WTC11 (cell line): ENCODE measurements around the gene NFIX. TPM values are rescaled to one million over a fixed set of nuclear protein-coding genes. Genes with fewer than 3 reads are reported as not detected.
A peak's percentile ranks its signal among the peaks of the same experiment; 100 is the strongest.

Experiments used
- ATF1 ChIP-seq: sonication (generic); formaldehyde crosslinking; IDR thresholded peaks from 2 replicates; pipeline ENCODE4 v1.8.1; 2023; ENCODE audit warnings: mild to moderate bottlenecking, moderate library complexity, missing genetic modification reagents
- ATF3 ChIP-seq: sonication (generic); formaldehyde crosslinking; conservative IDR thresholded peaks from 2 replicates; pipeline ENCODE4 v1.8.1; 2022; ENCODE audit warnings: mild to moderate bottlenecking, missing genetic modification reagents
- ELF4 ChIP-seq: sonication (generic); formaldehyde crosslinking; IDR thresholded peaks from 2 replicates; pipeline ENCODE4 v1.8.1; 2022; ENCODE audit warnings: low read depth, mild to moderate bottlenecking, moderate library complexity, missing genetic modification reagents
- ERG ChIP-seq: fragments of 250-450 bp; sonication (Bioruptor Pico); IDR thresholded peaks from 2 replicates; pipeline ENCODE4 v1.8.0; 2021; ENCODE audit warnings: mild to moderate bottlenecking
- ETV6 ChIP-seq: sonication (generic); formaldehyde crosslinking; IDR thresholded peaks from 2 replicates; pipeline ENCODE4 v1.8.1; 2022; ENCODE audit warnings: mild to moderate bottlenecking, missing genetic modification reagents
- FOXJ3 ChIP-seq: sonication (generic); formaldehyde crosslinking; IDR thresholded peaks from 2 replicates; pipeline ENCODE4 v1.9.0; 2021; ENCODE audit warnings: missing genetic modification reagents, mild to moderate bottlenecking, borderline replicate concordance
- FOXP1 ChIP-seq: sonication (generic); formaldehyde crosslinking; IDR thresholded peaks from 2 replicates; pipeline ENCODE4 v1.8.0; 2022; ENCODE audit warnings: missing genetic modification reagents, mild to moderate bottlenecking, moderate library complexity, borderline replicate concordance
- HMGXB4 ChIP-seq: sonication (generic); formaldehyde crosslinking; IDR thresholded peaks from 2 replicates; pipeline ENCODE4 v1.8.1; 2023; ENCODE audit warnings: mild to moderate bottlenecking, moderate library complexity, missing genetic modification reagents
- IRF1 ChIP-seq: sonication (generic); formaldehyde crosslinking; IDR thresholded peaks from 2 replicates; pipeline ENCODE4 v1.8.0; 2023; ENCODE audit warnings: missing genetic modification reagents
- NFYB ChIP-seq: sonication (generic); formaldehyde crosslinking; conservative IDR thresholded peaks from 2 replicates; pipeline ENCODE4 v1.8.0; 2022; ENCODE audit warnings: low read depth, missing genetic modification reagents
- OVOL2 ChIP-seq: fragments of 250-450 bp; sonication (Bioruptor Pico); IDR thresholded peaks from 2 replicates; pipeline ENCODE4 v1.9.0; 2021; ENCODE audit warnings: mild to moderate bottlenecking, borderline replicate concordance
- PRDM15 ChIP-seq: sonication (generic); formaldehyde crosslinking; IDR thresholded peaks from 2 replicates; pipeline ENCODE4 v1.8.0; 2022; ENCODE audit warnings: missing genetic modification reagents
- STAT6 ChIP-seq: sonication (generic); formaldehyde crosslinking; conservative IDR thresholded peaks from 2 replicates; pipeline ENCODE4 v1.8.1; 2023; ENCODE audit warnings: mild to moderate bottlenecking, low read depth, missing genetic modification reagents, moderate library complexity
- TEAD1 ChIP-seq: sonication (generic); formaldehyde crosslinking; IDR thresholded peaks from 2 replicates; pipeline ENCODE4 v1.8.0; 2022; ENCODE audit warnings: mild to moderate bottlenecking, missing genetic modification reagents
- USF1 ChIP-seq: sonication (generic); formaldehyde crosslinking; IDR thresholded peaks from 2 replicates; pipeline ENCODE4 v1.8.0; 2022; ENCODE audit warnings: mild to moderate bottlenecking, missing genetic modification reagents
- ZBTB43 ChIP-seq: sonication (generic); formaldehyde crosslinking; IDR thresholded peaks from 2 replicates; pipeline ENCODE4 v1.8.1; 2023; ENCODE audit warnings: mild to moderate bottlenecking, missing genetic modification reagents
- ZNF138 ChIP-seq: sonication (generic); formaldehyde crosslinking; conservative IDR thresholded peaks from 2 replicates; pipeline ENCODE4 v1.8.1; 2022; ENCODE audit warnings: mild to moderate bottlenecking, moderate library complexity, missing genetic modification reagents
- ZNF263 ChIP-seq: sonication (generic); formaldehyde crosslinking; IDR thresholded peaks from 2 replicates; pipeline ENCODE4 v1.8.1; 2022; ENCODE audit warnings: low read depth, mild to moderate bottlenecking, moderate library complexity, missing genetic modification reagents
- ZNF512 ChIP-seq: sonication (generic); formaldehyde crosslinking; IDR thresholded peaks from 2 replicates; pipeline ENCODE4 v1.8.1; 2022; ENCODE audit warnings: missing genetic modification reagents, borderline replicate concordance
- ZSCAN18 ChIP-seq: fragments of 250-450 bp; sonication (Bioruptor Pico); IDR thresholded peaks from 2 replicates; pipeline ENCODE4 v2.1.2; 2022; ENCODE audit warnings: mild to moderate bottlenecking, moderate library complexity
- total RNA-seq: library from RNA; stranded (reverse); gene quantifications from 3 replicates; pipeline ENCODE4 v1.2.3, GENCODE V29; 2021

NFIX gene
- total RNA-seq, 1 experiment from 2014 or later = 1.4 TPM

GRCh38 chr19:12956446-12957388 is 38.6 kb upstream of the NFIX start, which contains the start of gene GADD45GIP1 (continued):
- TF ChIP-seq ZBTB43 (CRISPR knock-in tag) = peak; percentile 77; the same call in 1 of the 2 replicates
- TF ChIP-seq FOXJ3 (CRISPR knock-in tag) = no peak
- TF ChIP-seq TEAD1 (CRISPR knock-in tag) = no peak
- TF ChIP-seq FOXP1 (CRISPR knock-in tag) = peak; percentile 39; the same call in 1 of the 2 replicates
- TF ChIP-seq NFYB (CRISPR knock-in tag) = no peak; the same call in 1 of the 2 replicates
- TF ChIP-seq PRDM15 = no peak
- no peak for TF ChIP-seq ATF1
- no peak for TF ChIP-seq ZSCAN18 (CRISPR knock-in tag)
- TF ChIP-seq ATF3 (CRISPR knock-in tag) = no peak
- TF ChIP-seq USF1 (CRISPR knock-in tag) = peak; percentile 38; the same call in 1 of the 2 replicates
- TF ChIP-seq IRF1 = peak; percentile 70; the same call in 1 of the 2 replicates
- TF ChIP-seq ETV6 (CRISPR knock-in tag) = peak; percentile 83; the same call in 1 of the 2 replicates
- no peak for TF ChIP-seq ZNF263 (CRISPR knock-in tag)
- no peak; the same call in 1 of the 2 replicates for TF ChIP-seq ELF4 (CRISPR knock-in tag)
- no peak for TF ChIP-seq STAT6
- no peak for TF ChIP-seq ERG (CRISPR knock-in tag)
- no peak for TF ChIP-seq ZNF138
- no peak for TF ChIP-seq ZNF512 (CRISPR knock-in tag)
- peak; percentile 95 for TF ChIP-seq HMGXB4 (CRISPR knock-in tag)
- no peak for TF ChIP-seq OVOL2 (CRISPR knock-in tag)
